Activated T-cell treated with anti-CD3 and anti-CD28 coated beads for 1 hour (primary cell): ENCODE results near the gene TMPRSS13.

ENCODE experiments used
- DNase-seq: peaks from one replicate; pipeline ENCODE4 v3.0.0-alpha.2; 2020; ENCODE audit warnings: low read depth

TMPRSS13 gene

GRCh38 chr11:117892651-117893050 lies 36.6 kb downstream of the TMPRSS13 start:
- no peak for DNase-seq

GRCh38 chr11:117891362-117891761 lies 37.8 kb downstream of the TMPRSS13 start:
- DNase-seq: no peak

GRCh38 chr11:117888139-117888566 lies 41.0 kb downstream of the TMPRSS13 start:
- DNase-seq: no peak

- DNase-seq: no peak
Measured at GRCh38 chr11:117887431-117888138, 41.6 kb downstream of the TMPRSS13 start.

- no peak for DNase-seq
Measured at GRCh38 chr11:117885777-117886176, 43.4 kb downstream of the TMPRSS13 start.

- no peak for DNase-seq
Measured at GRCh38 chr11:117884994-117885393, 44.2 kb downstream of the TMPRSS13 start.

GRCh38 chr11:117883063-117883462 lies 46.1 kb downstream of the TMPRSS13 start:
- DNase-seq: no peak

- no peak for DNase-seq
Measured at GRCh38 chr11:117882311-117882905, 46.8 kb downstream of the TMPRSS13 start.

- no peak for DNase-seq
Measured at GRCh38 chr11:117881217-117881616, 48.0 kb downstream of the TMPRSS13 start.

GRCh38 chr11:117879516-117880480 lies 49.4 kb downstream of the TMPRSS13 start:
- no peak for DNase-seq

GRCh38 chr11:117878939-117879475 lies 50.2 kb downstream of the TMPRSS13 start:
- no peak for DNase-seq

GRCh38 chr11:117878314-117878938 lies 50.8 kb downstream of the TMPRSS13 start:
- no peak for DNase-seq

- DNase-seq: no peak
Measured at GRCh38 chr11:117877120-117877784, 52.0 kb downstream of the TMPRSS13 start.

- no peak for DNase-seq
Measured at GRCh38 chr11:117876341-117877119, 52.7 kb downstream of the TMPRSS13 start, which contains the start of gene FXYD6. Gene FXYD6, minus strand, starts transcription at chr11:117876658. Its CDS starts 33,882 bp downstream, at chr11:117842776.

- no peak for DNase-seq
Measured at GRCh38 chr11:117876059-117876340, 53.2 kb downstream of the TMPRSS13 start.

- DNase-seq: peak; percentile 26
Measured at GRCh38 chr11:117875382-117876058, 53.7 kb downstream of the TMPRSS13 start.

- DNase-seq: no peak
Measured at GRCh38 chr11:117874910-117875381, 54.3 kb downstream of the TMPRSS13 start.

GRCh38 chr11:117874253-117874909 lies 54.8 kb downstream of the TMPRSS13 start:
- no peak for DNase-seq

- no peak for DNase-seq
Measured at GRCh38 chr11:117873828-117874125, 55.4 kb downstream of the TMPRSS13 start.
